K562 (cell line): Measurements from ENCODE around the gene TOMT. TPM values are rescaled to one million over a fixed set of nuclear protein-coding genes. Genes with fewer than 3 reads are reported as not detected.

Source experiments
- ATAC-seq: fragments of 200-7000 bp; cut with Tn5 transposase; 3 replicates; pipeline ENCODE4 v1.9.1; 2020; ENCODE audit warnings: moderate library complexity
- BruUV-seq: library from RNA; stranded (reverse); fragments of 400-500 nt; replicated peaks from 2 replicates; lab custom pipeline; 2021; lab: Mats Ljungman, UMichigan
- CTCF ChIA-PET: fragments of 300-600 bp; formaldehyde crosslinking; extraction: SDS; loops from one replicate; lab custom pipeline; 2021; ENCODE audit warnings: low intra/inter-chr PET ratio; lab: Yijun Ruan, JAX
- POLR2A ChIA-PET: fragments of 300-600, 350-650 bp; sonication (Branson Sonifier 250); formaldehyde crosslinking; extraction: SDS; loops from one replicate; lab custom pipeline; 2021; ENCODE audit warnings: antibody characterized with exemption, inconsistent platforms; lab: Yijun Ruan, JAX
- DNase-seq, 4 experiments: peaks; one replicate each; pipeline versions ENCODE4 v3.0.0 to v3.0.0-alpha.2; 2011 to 2018; ENCODE audit warnings: low spot score in 3 of 4, mixed read lengths in 3 of 4; ENCODE audit errors: extremely low read depth in 1 of 4
- FAIRE-seq: peaks from 2 replicates; lab custom pipeline; 2011; peaks lifted over from hg19 to GRCh38; lab: Jason Lieb, UNC
- H2AFZ ChIP-seq: 2 replicates; pipeline ENCODE4 v1.6.0; 2011; ENCODE audit warnings: low read depth, low read length, control low read depth, inconsistent platforms
- H3K27ac ChIP-seq: fragments of 200-600 bp; 3 replicates; pipeline ENCODE4 v1.8.0; 2011; ENCODE audit warnings: low read depth, mild to moderate bottlenecking, control low read depth, inconsistent platforms, low read length, moderate library complexity, mixed read lengths; ENCODE audit errors: extremely low read depth
- H3K27me3 ChIP-seq, 2 experiments: fragments of 300-600 bp in 1 of 2; 2 replicates in 1 of 2; 3 replicates in 1 of 2; pipeline versions ENCODE4 v1.6.0 to v1.8.0; 2011; ENCODE audit warnings: inconsistent platforms in 2 of 2, low read length in 2 of 2, mild to moderate bottlenecking in 1 of 2, mixed read lengths in 1 of 2, moderate library complexity in 1 of 2; ENCODE audit not compliant: control insufficient read depth in 2 of 2, insufficient read depth in 2 of 2
- H3K36me3 ChIP-seq: fragments of 300-600 bp; 3 replicates; pipeline ENCODE4 v1.8.0; 2011; ENCODE audit warnings: mild to moderate bottlenecking, low read length, inconsistent platforms; ENCODE audit not compliant: control insufficient read depth, insufficient read depth
- H3K4me1 ChIP-seq, 2 experiments: fragments of 200-600 bp in 1 of 2; replicated peaks in 1 of 2; 2 replicates in 1 of 2; 3 replicates in 1 of 2; pipeline versions ENCODE4 v1.5.1 to v1.8.0; 2011; ENCODE audit warnings: inconsistent platforms in 2 of 2, low read length in 2 of 2, mild to moderate bottlenecking in 1 of 2, mixed read lengths in 1 of 2, moderate library complexity in 1 of 2; ENCODE audit not compliant: control insufficient read depth in 2 of 2, insufficient read depth in 2 of 2
- H3K4me2 ChIP-seq: 2 replicates; pipeline ENCODE4 v1.6.1; 2011; ENCODE audit warnings: low read length, control low read depth, inconsistent platforms, mixed read lengths; ENCODE audit not compliant: insufficient read depth
- H3K4me3 ChIP-seq: fragments of 200-600 bp; sonication (generic), shearing (Covaris generic); 2 replicates; pipeline ENCODE4 v1.5.1; 2016; ENCODE audit warnings: control low read depth, inconsistent platforms
- H3K79me2 ChIP-seq: fragments of 200-600 bp; 3 replicates; pipeline ENCODE4 v1.8.0; 2011; ENCODE audit warnings: low read length, inconsistent platforms; ENCODE audit not compliant: control insufficient read depth, insufficient read depth
- H3K9ac ChIP-seq, 2 experiments: 2 replicates each; pipeline versions ENCODE4 v1.6.0 to v1.6.1; 2011; ENCODE audit warnings: low read depth in 2 of 2, low read length in 2 of 2, control low read depth in 1 of 2, inconsistent platforms in 1 of 2, mild to moderate bottlenecking in 1 of 2, mixed read lengths in 1 of 2; ENCODE audit not compliant: insufficient read depth in 1 of 2
- H3K9me1 ChIP-seq: one replicate; pipeline ENCODE4 v1.6.0; 2011; ENCODE audit warnings: inconsistent platforms, mild to moderate bottlenecking, low read length, moderate library complexity; ENCODE audit not compliant: control insufficient read depth, insufficient read depth
- H3K9me3 ChIP-seq: replicated peaks from 2 replicates; pipeline ENCODE4 v1.5.1; 2011; ENCODE audit warnings: low read depth, low read length, inconsistent platforms; ENCODE audit not compliant: control insufficient read depth, insufficient read depth
- H4K20me1 ChIP-seq: replicated peaks from 2 replicates; pipeline ENCODE4 v1.6.1; 2011; ENCODE audit warnings: low read length, inconsistent platforms, mixed read lengths; ENCODE audit not compliant: control insufficient read depth, insufficient read depth
- BCL6 ChIP-seq: fragments of 250-450 bp; sonication (Bioruptor Pico); IDR thresholded peaks from 2 replicates; pipeline ENCODE4 v1.4.0; 2020
- HDAC2 ChIP-seq: fragments of 450-650 bp; IDR thresholded peaks from 2 replicates; pipeline ENCODE4 v1.6.1; 2016; ENCODE audit warnings: mild to moderate bottlenecking
- MCM5 ChIP-seq: fragments of 450-650 bp; IDR thresholded peaks from 2 replicates; pipeline ENCODE4 v1.6.1; 2016; ENCODE audit warnings: low read depth
- MXD1 ChIP-seq: fragments of 250-450 bp; sonication (Bioruptor Pico); IDR thresholded peaks from 2 replicates; pipeline ENCODE4 v1.8.0; 2021; ENCODE audit warnings: borderline replicate concordance, mild to moderate bottlenecking, moderate library complexity; ENCODE audit not compliant: poor library complexity, severe bottlenecking
- RCOR1 ChIP-seq, 2 experiments: IDR thresholded peaks; 2 replicates each; pipeline ENCODE4 v1.6.1; 2012; ENCODE audit warnings: low read depth in 2 of 2, low read length in 2 of 2, borderline replicate concordance in 1 of 2, improper control_type of control experiment in 1 of 2
- WGBS: fragments of 100-300 bp; shearing (Covaris generic); methylation state at CpG from one replicate; pipeline ENCODE4 v1.1.6; 2016; ENCODE audit warnings: low coverage, mixed read lengths; ENCODE audit not compliant: insufficient coverage; ENCODE audit errors: missing lambda C conversion rate; 5-methylcytosine and 5-hydroxymethylcytosine counted together
- in situ Hi-C: fragments of 300-500 bp; cut with MboI; formaldehyde crosslinking; loops from 4 replicates; pipeline ENCODE4 v1.15.0; 2018; ENCODE audit warnings: inconsistent platforms, mixed read lengths
- intact Hi-C: fragments of 100-400 bp; cut with micrococcal nuclease; formaldehyde crosslinking; loops from 2 replicates; pipeline ENCODE4 v1.14.2; 2022
- polyA plus RNA-seq, 8 experiments: library from polyadenylated mRNA; depleted of rRNA in 4 of 8; stranded (reverse) in 5 of 8; unstranded in 3 of 8; fragments of >200 nt; fragmentation: Nextera tagmentation in 2 of 8; fragmentation: Illumina TruSeq in 1 of 8; extraction: Ambion mirVana in 2 of 8; extraction: Trizol in 1 of 8; gene quantifications; 2 replicates each; pipeline versions ENCODE4 v1.2.1 to v1.2.3, GENCODE V29; 2011 to 2014; ENCODE audit warnings: inconsistent platforms in 1 of 8, missing spikeins in 1 of 8
- total RNA-seq, 7 experiments: library from RNA; depleted of rRNA in 6 of 7; stranded (reverse); fragments of >200 nt in 6 of 7; fragmentation: Illumina TruSeq in 2 of 7; extraction: Trizol in 2 of 7; gene quantifications; 2 replicates each; pipeline versions ENCODE4 v1.2.1 to v1.2.3, GENCODE V29; 2011 to 2021; ENCODE audit warnings: low replicate concordance in 1 of 7
- TF ChIP-seq, protein P1 (sequence below): fragments of 200-600 bp; sonication (generic); IDR thresholded peaks from one replicate; pipeline ENCODE4 v1.6.1; 2012; ENCODE audit warnings: mild to moderate bottlenecking, low read depth, low read length, inconsistent platforms
- TF ChIP-seq, protein P2 (sequence below): IDR thresholded peaks from 3 replicates; pipeline ENCODE4 v1.6.1; 2011; ENCODE audit warnings: borderline replicate concordance, mild to moderate bottlenecking, moderate library complexity; ENCODE audit not compliant: insufficient read length; ENCODE audit errors: extremely low read depth

TOMT gene
- total and polyA plus RNA-seq, 9 of the 15 experiments (the other 6 are each of a cell fraction or from before 2014, with no cell fraction given) = not detected

- FAIRE-seq = no peak
- H2AFZ ChIP-seq = peak overlapping the region; percentile 69
- POLR2A ChIA-PET = interaction anchor here (0.6 to 3.4 kb wide), 7 partner anchors 9 to 104 kb away, joined by 3 to 21 read pairs (median 13); partner anchors contain the start of gene ANAPC15
- H3K36me3 ChIP-seq = peaks cover 45% of the 10 kb centered on the region
- H3K27ac ChIP-seq = peak overlapping the region; percentile 95
- in situ Hi-C loops (no loop called here), intact Hi-C loops (loop anchor here (5.0 kb wide), 1 partner anchor 330 kb away; the partner anchor contains the start of gene CLPB)
- peaks cover 43% of the 10 kb centered on the region for H3K79me2 ChIP-seq
- WGBS = 0% methylated on average over 9 of the region's 9 CpGs
- H3K4me1 ChIP-seq = peaks cover 14 to 39% of the 10 kb centered on the region in 2 experiments
- BruUV-seq = no TSS peak
- H3K27me3 ChIP-seq = no peaks in the 10 kb centered on the region
- no peak for DNase-seq
- H3K9me3 ChIP-seq = no peaks in the 10 kb centered on the region
- CTCF ChIA-PET = no interaction called here
- H3K4me3 ChIP-seq = peak overlapping the region; percentile 77
- H3K4me2 ChIP-seq = peak overlapping the region; percentile 95
- H3K9ac ChIP-seq = peak overlapping the region; percentile 96 to 98
- H3K9me1 ChIP-seq = no peaks in the 10 kb centered on the region
- no peaks in the 10 kb centered on the region for H4K20me1 ChIP-seq
- no peak for ATAC-seq
- TF ChIP-seq, protein P1, sequence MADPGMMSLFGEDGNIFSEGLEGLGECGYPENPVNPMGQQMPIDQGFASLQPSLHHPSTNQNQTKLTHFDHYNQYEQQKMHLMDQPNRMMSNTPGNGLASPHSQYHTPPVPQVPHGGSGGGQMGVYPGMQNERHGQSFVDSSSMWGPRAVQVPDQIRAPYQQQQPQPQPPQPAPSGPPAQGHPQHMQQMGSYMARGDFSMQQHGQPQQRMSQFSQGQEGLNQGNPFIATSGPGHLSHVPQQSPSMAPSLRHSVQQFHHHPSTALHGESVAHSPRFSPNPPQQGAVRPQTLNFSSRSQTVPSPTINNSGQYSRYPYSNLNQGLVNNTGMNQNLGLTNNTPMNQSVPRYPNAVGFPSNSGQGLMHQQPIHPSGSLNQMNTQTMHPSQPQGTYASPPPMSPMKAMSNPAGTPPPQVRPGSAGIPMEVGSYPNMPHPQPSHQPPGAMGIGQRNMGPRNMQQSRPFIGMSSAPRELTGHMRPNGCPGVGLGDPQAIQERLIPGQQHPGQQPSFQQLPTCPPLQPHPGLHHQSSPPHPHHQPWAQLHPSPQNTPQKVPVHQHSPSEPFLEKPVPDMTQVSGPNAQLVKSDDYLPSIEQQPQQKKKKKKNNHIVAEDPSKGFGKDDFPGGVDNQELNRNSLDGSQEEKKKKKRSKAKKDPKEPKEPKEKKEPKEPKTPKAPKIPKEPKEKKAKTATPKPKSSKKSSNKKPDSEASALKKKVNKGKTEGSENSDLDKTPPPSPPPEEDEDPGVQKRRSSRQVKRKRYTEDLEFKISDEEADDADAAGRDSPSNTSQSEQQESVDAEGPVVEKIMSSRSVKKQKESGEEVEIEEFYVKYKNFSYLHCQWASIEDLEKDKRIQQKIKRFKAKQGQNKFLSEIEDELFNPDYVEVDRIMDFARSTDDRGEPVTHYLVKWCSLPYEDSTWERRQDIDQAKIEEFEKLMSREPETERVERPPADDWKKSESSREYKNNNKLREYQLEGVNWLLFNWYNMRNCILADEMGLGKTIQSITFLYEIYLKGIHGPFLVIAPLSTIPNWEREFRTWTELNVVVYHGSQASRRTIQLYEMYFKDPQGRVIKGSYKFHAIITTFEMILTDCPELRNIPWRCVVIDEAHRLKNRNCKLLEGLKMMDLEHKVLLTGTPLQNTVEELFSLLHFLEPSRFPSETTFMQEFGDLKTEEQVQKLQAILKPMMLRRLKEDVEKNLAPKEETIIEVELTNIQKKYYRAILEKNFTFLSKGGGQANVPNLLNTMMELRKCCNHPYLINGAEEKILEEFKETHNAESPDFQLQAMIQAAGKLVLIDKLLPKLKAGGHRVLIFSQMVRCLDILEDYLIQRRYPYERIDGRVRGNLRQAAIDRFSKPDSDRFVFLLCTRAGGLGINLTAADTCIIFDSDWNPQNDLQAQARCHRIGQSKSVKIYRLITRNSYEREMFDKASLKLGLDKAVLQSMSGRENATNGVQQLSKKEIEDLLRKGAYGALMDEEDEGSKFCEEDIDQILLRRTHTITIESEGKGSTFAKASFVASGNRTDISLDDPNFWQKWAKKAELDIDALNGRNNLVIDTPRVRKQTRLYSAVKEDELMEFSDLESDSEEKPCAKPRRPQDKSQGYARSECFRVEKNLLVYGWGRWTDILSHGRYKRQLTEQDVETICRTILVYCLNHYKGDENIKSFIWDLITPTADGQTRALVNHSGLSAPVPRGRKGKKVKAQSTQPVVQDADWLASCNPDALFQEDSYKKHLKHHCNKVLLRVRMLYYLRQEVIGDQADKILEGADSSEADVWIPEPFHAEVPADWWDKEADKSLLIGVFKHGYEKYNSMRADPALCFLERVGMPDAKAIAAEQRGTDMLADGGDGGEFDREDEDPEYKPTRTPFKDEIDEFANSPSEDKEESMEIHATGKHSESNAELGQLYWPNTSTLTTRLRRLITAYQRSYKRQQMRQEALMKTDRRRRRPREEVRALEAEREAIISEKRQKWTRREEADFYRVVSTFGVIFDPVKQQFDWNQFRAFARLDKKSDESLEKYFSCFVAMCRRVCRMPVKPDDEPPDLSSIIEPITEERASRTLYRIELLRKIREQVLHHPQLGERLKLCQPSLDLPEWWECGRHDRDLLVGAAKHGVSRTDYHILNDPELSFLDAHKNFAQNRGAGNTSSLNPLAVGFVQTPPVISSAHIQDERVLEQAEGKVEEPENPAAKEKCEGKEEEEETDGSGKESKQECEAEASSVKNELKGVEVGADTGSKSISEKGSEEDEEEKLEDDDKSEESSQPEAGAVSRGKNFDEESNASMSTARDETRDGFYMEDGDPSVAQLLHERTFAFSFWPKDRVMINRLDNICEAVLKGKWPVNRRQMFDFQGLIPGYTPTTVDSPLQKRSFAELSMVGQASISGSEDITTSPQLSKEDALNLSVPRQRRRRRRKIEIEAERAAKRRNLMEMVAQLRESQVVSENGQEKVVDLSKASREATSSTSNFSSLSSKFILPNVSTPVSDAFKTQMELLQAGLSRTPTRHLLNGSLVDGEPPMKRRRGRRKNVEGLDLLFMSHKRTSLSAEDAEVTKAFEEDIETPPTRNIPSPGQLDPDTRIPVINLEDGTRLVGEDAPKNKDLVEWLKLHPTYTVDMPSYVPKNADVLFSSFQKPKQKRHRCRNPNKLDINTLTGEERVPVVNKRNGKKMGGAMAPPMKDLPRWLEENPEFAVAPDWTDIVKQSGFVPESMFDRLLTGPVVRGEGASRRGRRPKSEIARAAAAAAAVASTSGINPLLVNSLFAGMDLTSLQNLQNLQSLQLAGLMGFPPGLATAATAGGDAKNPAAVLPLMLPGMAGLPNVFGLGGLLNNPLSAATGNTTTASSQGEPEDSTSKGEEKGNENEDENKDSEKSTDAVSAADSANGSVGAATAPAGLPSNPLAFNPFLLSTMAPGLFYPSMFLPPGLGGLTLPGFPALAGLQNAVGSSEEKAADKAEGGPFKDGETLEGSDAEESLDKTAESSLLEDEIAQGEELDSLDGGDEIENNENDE = no peak
- TF ChIP-seq MXD1 (CRISPR knock-in tag) (no peak), RCOR1 (IDR thresholded peaks at IDR 0.05; ENCODE audit: borderline replicate concordance in 1 of 2, low read depth in 2 of 2, low read length in 2 of 2) (0 out of 4 replicates have a peak, but pooled peaks of 1 of the 2 experiments have one; percentile 3), MCM5 (no peak), HDAC2 (peak; percentile 54; the same call in 1 of the 2 replicates), BCL6 (CRISPR knock-in tag) (no peak)
- TF ChIP-seq, protein P2, sequence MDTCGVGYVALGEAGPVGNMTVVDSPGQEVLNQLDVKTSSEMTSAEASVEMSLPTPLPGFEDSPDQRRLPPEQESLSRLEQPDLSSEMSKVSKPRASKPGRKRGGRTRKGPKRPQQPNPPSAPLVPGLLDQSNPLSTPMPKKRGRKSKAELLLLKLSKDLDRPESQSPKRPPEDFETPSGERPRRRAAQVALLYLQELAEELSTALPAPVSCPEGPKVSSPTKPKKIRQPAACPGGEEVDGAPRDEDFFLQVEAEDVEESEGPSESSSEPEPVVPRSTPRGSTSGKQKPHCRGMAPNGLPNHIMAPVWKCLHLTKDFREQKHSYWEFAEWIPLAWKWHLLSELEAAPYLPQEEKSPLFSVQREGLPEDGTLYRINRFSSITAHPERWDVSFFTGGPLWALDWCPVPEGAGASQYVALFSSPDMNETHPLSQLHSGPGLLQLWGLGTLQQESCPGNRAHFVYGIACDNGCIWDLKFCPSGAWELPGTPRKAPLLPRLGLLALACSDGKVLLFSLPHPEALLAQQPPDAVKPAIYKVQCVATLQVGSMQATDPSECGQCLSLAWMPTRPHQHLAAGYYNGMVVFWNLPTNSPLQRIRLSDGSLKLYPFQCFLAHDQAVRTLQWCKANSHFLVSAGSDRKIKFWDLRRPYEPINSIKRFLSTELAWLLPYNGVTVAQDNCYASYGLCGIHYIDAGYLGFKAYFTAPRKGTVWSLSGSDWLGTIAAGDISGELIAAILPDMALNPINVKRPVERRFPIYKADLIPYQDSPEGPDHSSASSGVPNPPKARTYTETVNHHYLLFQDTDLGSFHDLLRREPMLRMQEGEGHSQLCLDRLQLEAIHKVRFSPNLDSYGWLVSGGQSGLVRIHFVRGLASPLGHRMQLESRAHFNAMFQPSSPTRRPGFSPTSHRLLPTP = no peak
Measured at GRCh38 chr11:72102631-72102945, 3.1 kb upstream of the TOMT start.
